ENCODE results near the gene CKAP2L.
"Not testable (repeated sequence)": the region's sequence is repeated elsewhere in the genome, so short reads cannot be mapped to it uniquely, and the experiment has no call there.

The CKAP2L gene

DNA sequence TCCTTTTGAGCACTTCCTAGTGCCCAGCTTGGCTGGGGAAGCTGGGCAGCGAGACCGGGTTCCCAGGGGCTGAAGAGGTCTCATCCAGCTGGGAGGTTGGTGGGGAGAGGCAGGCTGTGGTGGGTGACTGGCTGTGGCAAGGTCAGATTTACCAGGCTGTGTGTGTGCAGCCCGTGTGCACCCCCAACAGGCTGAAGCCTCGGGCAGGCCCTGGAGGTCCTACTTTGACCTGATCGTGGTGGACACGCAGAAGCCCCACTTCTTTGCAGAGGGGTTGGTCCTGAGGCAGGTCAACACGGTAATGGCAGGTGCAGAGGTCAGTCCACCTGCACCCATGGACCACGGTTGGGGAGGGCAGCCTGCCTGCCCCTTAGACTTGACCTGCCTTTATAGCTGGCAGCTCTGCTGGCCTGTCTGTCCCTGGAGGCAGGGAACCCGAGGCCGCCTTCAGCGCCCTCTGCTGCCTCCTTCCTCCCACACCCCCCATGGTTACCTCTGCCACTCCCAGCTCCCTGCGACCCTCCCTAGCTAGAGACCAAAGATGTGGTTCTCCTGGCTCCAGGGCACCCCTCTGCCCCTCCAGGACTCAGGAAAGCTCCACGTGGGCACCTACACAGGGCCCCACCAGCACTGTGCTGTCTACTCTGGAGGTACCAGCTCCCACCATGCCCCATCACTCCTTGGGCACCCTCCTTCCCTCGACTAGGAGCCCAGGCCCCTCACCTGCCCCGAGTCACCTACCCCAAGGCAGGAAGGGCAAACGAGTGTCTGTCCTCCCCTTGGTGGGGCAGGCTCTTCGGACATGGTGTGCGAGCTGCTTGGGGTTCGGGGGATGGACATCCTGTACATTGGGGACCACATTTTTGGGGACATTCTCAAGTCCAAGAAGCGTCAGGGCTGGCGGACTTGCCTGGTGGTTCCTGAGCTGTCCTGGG, 39.6 kb downstream of the CKAP2L start:
- peak; percentile 45 for DNase-seq

DNA sequence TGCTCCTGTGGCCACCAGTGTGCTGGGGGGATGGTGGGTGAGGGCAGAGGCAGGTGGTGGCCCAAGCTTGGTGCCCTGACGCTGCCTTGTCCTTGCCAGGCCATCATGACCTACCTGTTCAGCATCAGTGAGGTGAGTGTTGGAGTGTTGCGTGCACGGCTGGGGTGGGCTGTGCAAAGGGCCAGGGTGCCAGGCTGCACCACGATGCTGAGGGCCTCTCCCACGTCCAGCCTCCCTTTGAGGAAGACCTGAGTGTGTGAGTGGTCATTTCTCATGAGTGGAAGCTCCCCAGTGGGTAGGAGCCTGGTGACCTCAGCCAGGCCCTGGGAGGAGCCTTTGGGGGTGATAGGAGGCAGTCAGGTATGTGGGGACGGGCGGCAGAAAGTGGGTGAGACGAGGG, 40.4 kb downstream of the CKAP2L start:
- DNase-seq: no peak

DNA sequence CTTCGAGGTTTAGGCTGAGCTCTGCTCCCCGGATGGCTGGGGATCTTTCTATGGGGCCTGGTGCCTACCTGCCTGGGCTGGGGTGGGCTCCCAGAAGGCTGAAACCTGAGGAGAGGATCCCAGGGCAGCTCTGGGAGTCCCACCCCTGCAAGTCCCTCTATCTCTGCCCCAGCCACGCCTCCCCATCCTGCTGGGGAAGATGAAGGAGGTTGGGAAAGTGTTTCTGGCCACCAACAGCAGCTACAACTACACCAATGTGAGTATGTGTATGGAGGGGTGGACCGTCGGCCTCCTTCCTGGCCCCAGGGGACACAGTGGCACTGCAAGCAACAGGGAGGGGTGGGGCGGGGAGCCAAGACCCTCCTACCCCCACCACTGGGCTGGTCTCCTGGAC, 40.9 kb downstream of the CKAP2L start:
- no peak for DNase-seq

DNA sequence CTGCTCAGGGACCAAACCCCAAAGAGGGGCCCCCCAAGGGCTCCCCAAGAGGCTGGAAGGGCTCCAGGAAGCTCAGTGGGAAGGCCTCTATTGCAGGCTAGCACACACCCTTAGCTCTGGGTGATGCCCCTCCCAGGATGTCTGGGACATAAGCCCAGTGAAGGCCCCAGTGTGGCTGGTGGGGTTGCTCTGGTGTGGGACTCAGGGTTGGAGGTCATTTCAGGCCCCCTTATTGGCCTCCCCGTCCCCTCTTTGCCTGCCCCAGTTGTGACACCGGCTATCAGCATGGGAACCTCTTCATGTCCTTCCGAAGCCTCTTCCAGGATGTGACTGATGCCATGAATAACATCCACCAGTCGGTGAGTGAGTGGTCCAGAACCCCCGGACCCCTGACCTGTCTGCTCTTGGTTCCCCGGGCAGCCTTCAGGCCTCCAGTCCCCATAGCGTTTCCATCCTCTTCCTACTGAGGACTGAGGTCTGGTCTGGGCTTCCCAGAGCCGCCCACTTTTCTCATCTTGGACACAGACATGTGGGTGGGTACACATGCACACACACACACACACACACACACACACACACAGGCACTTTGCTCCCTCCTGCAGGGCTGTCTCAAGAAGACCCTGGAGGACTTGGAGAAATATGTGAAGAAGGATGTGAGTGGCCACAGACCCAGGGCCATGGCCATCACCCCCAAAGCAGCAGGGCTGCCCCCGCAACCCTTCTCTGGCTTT, 41.4 kb downstream of the CKAP2L start:
- DNase-seq: no peak

DNA sequence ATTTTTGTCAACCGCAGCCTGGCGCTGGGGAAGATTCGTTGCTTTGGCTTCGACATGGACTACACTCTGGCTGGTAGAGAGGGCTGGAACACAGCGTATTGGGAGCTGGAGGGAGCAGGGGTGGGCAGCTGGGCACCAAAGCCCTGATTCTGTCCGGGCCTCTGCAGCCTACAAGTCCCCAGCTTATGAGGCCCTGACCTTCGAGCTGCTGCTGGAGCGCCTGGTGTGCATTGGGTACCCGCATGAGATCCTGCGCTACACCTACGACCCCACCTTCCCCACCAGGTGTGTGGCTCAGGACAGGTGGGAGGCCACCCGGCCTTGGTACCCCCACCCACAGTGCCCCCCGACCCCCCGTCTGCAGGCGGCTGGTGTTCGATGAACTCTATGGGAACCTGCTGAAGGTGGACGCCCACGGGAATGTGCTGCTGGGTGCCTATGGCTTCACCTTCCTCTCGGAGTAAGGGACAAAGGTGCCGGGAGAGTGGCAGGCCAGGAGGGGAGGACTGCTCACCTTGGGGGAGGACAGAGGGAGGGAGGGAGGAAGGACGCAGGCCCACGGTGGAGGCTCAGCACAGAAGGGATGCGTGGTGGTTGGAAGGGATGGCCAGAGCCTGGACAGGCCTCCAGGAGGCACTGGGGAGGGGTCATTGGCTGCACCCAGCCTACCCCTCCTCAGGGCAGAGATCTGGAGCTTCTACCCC, 42.4 kb downstream of the CKAP2L start:
- no peak for DNase-seq

DNA sequence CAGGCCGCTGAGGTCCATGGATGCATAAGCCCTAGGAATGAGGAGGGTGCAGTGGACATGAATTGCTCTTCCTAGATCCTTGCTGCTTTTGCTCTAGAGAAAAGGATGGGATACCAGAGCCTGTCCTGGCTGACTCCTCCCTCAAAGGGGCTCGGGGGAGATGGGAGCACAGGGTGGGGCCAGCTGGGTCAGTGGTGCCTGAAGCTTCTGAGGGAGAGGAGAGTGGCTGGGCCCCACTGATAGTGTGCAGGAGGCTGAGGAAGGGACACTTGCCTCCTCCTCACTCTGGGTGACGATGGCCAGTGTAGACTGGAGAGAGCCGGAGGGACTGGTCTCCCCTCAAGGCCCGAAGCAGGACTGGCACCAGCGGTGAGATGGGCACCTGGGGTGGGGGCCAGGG, 43.6 kb downstream of the CKAP2L start, which contains the start of gene NT5DC4:
TSS of gene NT5DC4 (plus strand) at position 236 of the 400 bp plus-strand sequence. CDS start at position 296, 60 bp downstream.
- DNase-seq: no peak

DNA sequence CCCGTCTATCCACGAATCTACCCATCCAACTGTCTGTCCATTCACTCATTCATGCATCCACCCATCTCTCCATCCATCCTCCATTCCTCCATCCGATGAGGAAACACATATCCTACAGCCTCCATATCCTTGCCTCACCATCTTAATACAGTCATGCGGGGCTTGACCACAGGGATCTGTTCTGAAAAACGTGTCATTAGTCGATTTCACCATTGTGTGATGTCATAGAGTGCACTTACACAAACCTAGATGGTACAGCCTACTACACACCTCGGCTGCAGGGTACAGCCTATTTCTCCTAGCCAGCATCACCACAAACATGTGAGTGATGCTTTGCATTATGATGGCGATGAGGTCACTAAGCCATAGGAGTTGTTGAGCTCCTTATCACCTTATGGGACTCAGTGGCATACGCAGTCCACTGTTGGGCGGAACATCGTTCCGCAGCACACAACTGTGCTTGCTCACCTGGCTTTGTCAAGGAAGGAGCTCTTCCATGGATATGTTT, 45.5 kb downstream of the CKAP2L start:
- no peak for DNase-seq

DNA sequence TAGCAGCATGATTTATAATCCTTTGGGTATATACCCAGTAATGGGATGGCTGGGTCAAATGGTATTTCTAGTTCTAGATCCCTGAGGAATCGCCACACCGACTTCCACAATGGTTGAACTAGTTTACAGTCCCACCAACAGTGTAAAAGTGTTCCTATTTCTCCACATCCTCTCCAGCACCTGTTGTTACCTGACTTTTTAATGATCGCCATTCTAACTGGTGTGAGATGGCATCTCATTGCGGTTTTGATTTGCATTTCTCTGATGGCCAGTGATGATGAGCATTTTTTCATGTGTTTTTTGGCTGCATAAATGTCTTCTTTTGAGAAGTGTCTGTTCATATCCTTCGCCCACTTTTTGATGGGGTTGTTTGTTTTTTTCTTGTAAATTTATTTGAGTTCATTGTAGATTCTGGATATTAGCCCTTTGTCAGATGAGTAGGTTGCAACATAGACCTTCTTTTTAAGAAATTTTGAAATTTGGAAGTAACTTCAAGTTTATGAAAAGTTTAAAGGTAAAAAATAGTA, 47.5 kb downstream of the CKAP2L start:
- not testable (repeated sequence) for DNase-seq

DNA sequence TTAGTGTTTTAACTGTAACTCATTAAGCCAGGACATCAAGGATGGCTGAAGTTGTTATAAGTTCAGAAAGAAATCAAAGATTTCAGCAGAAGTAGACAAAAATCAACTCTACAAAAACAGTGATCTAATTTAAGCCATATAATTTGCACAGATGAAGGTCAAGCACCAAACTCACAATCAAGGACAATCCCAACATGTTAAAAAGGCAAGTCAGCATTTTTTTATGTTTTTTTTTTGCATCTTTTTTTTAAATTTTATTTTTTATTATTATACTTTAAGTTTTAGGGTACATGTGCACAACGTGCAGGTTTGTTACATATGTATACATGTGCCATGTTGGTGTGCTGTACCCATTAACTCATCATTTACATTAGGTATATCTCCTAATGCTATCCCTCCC, 48.3 kb downstream of the CKAP2L start:
- not testable (repeated sequence) for DNase-seq

DNA sequence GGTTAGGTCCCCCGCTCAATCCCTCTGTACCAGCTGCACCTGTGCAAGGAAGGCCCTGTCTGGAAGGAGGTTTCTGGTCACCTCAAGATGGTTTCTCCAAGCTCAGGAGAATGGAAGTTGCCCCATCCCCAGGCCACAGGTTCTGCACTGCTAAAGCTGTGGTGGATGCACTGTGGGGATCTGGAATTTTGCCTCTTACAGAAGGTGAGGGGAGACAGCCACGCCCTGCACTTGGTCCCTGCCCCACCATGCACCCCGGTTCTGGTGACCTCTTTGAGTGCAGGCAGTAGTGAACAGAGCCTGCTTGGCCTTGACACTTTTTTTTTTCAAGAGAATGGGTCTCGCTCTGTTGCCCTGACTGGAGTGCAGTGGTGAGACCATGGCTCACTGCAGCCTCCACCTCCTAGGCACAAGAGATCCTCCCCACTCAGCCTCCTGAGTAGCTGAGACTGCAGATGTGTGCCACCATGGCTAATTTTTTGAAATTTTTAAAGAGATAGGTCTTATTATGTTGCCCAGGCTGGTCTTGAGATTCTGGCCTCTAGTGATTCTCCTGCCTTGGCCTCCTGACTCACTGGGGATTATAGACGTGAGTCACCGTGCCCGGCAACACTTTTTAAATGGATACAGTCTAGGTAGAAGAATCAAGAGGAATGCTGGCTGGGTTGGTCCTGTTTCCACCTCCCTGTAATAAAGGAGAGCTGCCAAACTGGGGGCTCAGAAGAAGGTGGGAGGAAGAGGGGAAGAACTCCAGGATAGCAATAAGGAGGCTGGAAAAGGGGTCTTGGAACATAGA, 49.4 kb downstream of the CKAP2L start:
- peak; percentile 17 for DNase-seq

DNA sequence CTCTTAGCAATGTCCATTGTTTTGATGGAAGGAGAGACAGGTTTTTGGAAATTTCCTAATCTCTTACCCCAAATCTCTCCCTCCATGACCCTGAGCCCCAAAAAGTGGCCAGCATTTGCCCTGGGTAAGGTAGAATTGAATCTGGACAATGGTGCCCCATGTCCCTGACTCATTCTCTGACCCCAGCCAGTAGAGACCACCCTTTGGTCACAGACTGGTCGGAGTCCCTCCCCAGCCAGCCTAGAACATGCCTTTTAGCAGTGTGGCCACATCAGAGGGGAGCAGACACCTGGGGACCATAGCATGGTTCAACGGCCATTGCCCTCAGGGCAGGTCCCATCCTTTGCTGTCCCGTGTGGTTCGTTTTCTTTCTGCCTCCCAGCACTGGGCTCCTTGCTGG, 50.1 kb downstream of the CKAP2L start:
- DNase-seq: no peak

DNA sequence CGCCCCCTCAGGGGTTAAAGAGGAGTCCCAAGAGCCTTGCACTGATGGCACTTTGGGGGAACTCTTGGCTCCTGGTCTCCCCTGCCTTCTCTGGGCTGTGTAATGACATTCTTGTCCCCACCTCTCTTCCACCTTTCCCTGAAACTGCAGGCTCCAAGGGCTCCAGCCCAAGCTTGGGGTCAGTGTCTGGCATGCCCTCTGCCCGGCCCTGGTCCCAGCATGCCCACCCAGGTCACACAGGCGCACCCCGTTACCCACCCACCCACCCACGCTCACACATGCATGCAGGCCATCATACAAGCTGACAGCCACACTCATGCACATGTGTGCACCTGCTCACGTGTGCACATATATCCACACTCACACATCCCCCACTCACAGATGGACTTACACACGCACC, 50.5 kb downstream of the CKAP2L start:
- peak; percentile 14 for DNase-seq

DNA sequence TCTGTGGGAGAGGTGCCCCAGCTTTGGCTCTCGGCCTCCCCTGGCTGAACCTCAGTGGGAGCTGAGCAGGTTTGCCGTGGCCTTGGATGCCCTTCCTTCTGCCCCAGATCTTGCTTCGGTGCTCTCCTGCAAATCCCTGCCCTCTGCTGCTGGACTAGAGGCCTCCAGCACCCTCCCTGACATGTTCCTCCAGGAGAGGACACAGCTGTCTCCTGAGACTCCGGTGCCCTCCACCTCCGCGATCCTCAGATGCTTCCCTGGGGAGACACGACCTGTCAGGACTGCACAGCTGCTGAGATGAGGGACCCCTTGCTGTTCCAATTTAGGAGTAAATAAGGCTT, 50.9 kb downstream of the CKAP2L start:
- DNase-seq: no peak

DNA sequence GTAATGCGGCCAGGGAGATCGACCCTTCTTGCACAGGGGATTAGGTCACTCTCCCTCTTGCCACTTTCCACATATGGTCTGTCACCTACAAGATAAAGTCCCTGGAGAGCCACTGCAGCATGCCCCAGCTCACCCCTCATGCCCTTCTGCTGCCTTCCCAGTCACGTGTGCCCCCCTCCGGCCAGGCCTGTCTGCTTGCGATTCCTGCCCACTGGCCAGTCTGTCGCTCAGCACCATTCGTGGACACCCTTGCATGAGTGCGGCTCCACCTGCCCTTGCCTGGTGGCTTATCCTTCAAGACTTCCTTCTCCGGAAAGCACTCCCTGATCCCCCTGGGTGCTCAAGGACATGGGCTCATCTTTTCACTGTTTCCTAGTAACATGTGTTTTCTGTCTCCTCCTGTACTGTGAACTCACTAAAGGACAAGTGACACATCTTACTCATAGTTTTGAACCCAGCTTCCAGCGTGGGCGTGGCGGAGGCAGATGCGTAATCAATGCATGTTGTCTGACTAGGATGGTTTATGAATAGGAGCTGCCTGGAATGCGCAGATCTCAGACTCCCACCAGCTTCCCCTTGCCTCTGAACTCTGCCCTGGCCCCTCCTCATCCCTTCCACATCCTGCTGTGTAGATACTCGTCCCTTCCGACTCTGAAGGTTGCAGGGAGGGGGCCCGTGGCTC, 51.4 kb downstream of the CKAP2L start:
- DNase-seq: peak; percentile 81

DNA sequence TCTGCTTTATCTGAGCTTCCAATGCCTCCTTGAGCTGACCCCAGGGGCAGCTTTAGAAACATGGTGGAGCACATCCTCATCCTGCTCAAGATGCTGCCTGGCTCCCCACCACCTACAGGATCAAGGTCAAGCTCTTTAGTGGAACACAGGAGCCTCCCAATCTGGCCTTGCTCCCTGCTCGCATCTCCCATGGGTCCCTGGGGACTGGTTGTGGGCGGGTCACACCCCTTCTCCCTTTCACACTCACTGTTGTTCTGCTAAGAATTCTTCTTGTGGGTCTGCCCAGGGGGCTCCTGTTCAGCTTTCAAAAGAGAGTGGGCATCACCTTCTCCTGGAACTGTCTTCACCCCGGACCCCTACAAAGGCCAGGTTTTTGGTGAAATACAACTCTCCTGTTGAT, 51.9 kb downstream of the CKAP2L start:
- peak; percentile 24 for DNase-seq

DNA sequence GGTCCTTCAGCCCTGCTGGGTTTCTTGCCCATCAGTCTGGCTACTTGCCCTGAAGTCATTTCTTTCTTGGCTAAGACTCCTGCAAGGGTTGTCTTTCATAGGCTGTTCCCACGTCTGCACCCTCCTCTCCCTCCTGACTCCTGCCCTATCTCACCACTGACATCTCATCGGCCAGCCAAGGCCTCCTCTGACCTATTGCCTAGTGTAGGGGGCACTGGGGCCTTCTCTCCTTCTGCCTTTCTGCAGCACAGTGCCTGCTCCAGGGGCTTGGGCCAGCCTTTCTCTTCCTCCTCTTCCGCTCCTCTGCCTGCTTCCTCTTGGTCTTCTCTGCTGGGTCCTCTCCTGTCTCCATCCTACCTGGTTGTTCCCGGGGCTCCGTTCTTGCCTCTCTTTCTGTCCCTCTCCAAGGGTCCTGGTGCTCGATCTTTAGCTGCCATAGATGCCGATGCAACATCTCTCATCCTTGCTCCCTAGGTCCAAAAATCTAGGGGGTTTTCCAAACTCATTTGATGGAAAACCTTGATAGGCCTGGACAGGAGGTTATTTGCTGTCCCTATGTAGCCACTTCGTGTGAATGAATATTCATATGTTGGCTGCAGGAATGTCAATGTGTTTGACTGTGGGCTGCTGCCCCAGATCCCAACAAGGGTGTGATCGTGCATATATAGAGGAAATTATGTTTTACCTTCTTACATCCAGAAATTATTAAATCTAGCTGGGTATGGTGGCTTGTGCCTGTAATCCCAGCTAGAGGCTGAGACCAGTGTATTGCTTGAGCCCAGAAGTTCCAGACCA, 53.3 kb downstream of the CKAP2L start:
- DNase-seq: peak; percentile 17

DNA sequence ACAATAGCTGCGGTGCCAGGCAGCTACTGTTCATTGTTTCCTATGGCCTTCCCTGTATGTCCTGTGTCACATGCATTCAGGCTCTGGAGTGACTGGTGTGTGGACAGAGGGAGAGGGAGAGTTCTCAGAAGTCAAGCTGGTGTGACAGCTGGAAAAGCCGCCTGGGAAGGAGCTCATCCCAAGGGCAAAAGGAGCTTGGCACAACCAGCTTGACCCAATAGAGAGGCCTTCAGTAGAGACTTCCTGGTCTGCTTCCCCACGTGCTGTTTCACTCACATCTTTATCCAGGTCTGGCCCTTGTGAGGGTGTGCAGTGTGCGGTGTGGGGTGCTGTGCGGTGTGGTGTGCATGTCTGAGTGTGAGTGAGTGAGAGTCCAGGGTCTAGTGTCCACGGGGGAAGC, 54.7 kb downstream of the CKAP2L start:
- DNase-seq: peak; percentile 16

DNA sequence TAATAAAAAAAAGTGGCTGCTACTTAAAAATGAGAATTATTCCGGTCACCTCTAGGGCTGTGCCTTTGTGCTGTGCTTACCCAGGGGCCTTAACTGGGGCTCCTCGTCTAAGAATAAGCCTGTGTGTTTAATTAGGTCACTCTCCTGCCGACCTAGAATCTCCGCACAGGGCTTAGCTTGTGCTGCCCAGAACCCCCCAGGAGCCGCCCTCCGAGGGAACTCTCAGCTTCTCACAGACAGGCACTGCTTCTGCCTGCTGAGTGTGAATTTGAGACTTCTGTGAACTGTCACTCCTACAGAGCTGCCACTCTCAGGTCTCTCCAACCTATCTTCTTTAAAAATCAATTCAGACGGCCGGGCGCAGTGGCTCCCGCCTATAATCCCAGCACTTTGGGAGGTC, 55.4 kb downstream of the CKAP2L start:
- DNase-seq: peak; percentile 23

DNA sequence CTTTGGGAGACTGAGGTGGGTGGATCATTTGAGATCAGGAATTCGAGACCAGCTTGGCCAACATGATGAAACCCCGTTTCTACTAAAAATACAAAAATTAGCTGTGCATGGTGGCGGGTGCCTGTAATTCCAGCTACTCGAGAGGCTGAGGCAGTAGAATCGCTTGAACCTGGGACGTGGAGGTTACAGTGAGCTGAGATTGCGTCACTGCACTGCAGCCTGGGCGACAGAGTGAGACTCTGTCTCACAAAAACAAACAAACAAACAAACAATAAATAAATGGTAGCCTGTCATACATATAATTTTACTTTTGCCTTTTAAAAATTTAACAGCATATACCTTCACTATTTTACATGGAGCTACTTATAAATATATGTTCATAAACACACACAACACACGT, 57.5 kb downstream of the CKAP2L start:
- DNase-seq: peak; percentile 10

DNA sequence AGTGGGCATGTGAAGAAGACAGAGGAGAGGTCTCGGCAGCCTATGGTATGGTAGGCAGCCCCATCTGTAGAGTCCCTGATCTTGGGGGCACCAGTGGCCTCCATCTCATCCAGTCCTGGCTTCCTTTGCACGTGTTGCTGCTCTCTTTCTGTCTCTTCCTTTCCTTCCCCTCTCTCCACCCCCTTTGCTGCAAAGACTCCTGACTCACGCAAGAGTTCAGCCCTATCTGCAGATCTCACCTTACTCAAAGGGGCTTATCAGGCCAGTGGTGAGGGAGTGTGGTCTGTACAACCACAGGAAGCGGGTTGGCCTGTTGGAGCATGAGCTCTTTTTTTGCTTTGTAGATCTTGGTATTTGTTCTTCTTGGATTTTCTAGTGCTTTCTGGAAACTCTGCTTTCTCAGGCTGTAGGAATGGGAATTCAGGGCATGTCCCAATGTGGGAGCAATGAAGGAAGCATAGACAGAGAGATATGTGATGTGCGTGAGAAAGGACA, 58.2 kb downstream of the CKAP2L start:
- DNase-seq: peak; percentile 83

All from stimulated activated CD8-positive, alpha-beta memory T cell treated with anti-CD3 and anti-CD28 coated beads, Interleukin-4, amount 100 ng/mL, for 48 hours (primary cell).